HEK293 (cell line): ENCODE results near the gene HOXC11.

Experiments used
- REPIN1 ChIP-seq: fragments of 450-650 bp; formaldehyde crosslinking; IDR thresholded peaks from 2 replicates; pipeline ENCODE4 v1.5.1; 2017; ENCODE audit warnings: missing biosample characterization, missing genetic modification characterization, low read depth
- SALL2 ChIP-seq: fragments of 450-650 bp; formaldehyde crosslinking; IDR thresholded peaks from 2 replicates; pipeline ENCODE4 v1.5.0; 2017; ENCODE audit warnings: missing biosample characterization, mild to moderate bottlenecking, missing genetic modification characterization, borderline replicate concordance
- ZBTB8A ChIP-seq: fragments of 450-650 bp; formaldehyde crosslinking; IDR thresholded peaks from 2 replicates; pipeline ENCODE4 v1.5.1; 2016; ENCODE audit warnings: missing biosample characterization, missing genetic modification characterization
- TF ChIP-seq, protein P1 (sequence below): fragments of 450-650 bp; formaldehyde crosslinking; IDR thresholded peaks from 2 replicates; pipeline ENCODE4 v1.5.1; 2016; ENCODE audit warnings: missing biosample characterization, missing genetic modification characterization
- TF ChIP-seq, protein P2 (sequence below): fragments of 450-650 bp; formaldehyde crosslinking; IDR thresholded peaks from 2 replicates; pipeline ENCODE4 v1.5.1; 2017; ENCODE audit warnings: missing biosample characterization, missing genetic modification characterization
- TF ChIP-seq, protein P3 (sequence below): fragments of 450-650 bp; formaldehyde crosslinking; IDR thresholded peaks from 2 replicates; pipeline ENCODE4 v1.5.1; 2016; ENCODE audit warnings: missing biosample characterization, missing genetic modification characterization
- TF ChIP-seq, protein P4 (sequence below): fragments of 450-650 bp; formaldehyde crosslinking; optimal IDR thresholded peaks from 2 replicates; pipeline ENCODE3; 2016; ENCODE audit warnings: missing biosample characterization, mild to moderate bottlenecking, missing genetic modification characterization
- TF ChIP-seq, protein P5 (sequence below): fragments of 450-650 bp; formaldehyde crosslinking; IDR thresholded peaks from 2 replicates; pipeline ENCODE4 v1.5.1; 2016; ENCODE audit warnings: missing biosample characterization, missing genetic modification characterization

DNA sequence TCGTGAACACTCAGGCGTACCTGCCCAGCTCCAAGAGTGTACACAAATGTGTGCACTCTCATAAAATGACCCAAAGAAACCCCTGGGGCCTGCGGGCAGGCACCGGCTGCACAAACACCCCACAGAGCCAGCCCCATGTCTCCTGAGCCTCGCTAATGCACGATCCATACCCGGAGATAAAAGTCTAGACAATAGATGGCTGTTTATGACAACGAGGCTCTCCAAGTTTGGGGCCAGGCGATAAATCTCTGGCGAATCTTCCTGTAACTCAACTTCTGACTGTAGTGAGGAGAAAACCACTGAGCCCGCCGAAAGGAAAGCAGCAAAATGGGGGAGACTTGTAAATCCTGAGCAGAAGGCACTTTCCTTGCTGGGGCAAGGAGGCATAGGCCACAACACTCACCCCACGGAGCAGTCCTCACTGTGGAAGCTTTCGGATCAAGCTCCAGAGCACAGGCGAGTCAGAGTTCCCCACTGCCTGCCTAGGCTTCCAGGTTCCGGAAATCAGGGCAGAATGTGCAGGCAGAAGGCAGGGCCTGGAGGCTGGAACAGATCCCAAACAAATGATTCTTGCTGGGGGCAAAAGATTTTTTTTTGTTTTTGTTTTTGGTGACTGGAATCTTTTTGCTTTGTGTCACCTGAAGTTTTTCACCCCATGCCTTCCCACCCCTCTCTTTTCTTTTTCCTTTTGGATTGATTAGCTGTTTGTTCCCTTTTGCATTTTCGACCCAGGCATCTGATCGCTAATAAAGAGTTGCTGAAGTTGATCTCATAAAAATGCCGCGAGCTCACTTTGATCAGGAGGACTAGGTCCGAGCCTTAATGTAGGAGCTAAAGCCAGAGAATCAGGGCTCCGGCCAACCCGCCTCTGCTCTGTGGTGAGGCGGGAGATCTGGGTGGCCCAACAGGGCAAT lies 4.5 kb upstream of the HOXC11 start:
- TF ChIP-seq, protein P1, sequence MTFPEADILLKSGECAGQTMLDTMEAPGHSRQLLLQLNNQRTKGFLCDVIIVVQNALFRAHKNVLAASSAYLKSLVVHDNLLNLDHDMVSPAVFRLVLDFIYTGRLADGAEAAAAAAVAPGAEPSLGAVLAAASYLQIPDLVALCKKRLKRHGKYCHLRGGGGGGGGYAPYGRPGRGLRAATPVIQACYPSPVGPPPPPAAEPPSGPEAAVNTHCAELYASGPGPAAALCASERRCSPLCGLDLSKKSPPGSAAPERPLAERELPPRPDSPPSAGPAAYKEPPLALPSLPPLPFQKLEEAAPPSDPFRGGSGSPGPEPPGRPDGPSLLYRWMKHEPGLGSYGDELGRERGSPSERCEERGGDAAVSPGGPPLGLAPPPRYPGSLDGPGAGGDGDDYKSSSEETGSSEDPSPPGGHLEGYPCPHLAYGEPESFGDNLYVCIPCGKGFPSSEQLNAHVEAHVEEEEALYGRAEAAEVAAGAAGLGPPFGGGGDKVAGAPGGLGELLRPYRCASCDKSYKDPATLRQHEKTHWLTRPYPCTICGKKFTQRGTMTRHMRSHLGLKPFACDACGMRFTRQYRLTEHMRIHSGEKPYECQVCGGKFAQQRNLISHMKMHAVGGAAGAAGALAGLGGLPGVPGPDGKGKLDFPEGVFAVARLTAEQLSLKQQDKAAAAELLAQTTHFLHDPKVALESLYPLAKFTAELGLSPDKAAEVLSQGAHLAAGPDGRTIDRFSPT: no peak
- TF ChIP-seq, protein P2, sequence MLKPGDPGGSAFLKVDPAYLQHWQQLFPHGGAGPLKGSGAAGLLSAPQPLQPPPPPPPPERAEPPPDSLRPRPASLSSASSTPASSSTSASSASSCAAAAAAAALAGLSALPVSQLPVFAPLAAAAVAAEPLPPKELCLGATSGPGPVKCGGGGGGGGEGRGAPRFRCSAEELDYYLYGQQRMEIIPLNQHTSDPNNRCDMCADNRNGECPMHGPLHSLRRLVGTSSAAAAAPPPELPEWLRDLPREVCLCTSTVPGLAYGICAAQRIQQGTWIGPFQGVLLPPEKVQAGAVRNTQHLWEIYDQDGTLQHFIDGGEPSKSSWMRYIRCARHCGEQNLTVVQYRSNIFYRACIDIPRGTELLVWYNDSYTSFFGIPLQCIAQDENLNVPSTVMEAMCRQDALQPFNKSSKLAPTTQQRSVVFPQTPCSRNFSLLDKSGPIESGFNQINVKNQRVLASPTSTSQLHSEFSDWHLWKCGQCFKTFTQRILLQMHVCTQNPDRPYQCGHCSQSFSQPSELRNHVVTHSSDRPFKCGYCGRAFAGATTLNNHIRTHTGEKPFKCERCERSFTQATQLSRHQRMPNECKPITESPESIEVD (tag by site-specific recombination): peak; percentile 49; the same call in 1 of the 2 replicates
- TF ChIP-seq SALL2 (no peak), ZBTB8A (tag by site-specific recombination) (peak; percentile 83), REPIN1 (no peak)
- TF ChIP-seq, protein P3, sequence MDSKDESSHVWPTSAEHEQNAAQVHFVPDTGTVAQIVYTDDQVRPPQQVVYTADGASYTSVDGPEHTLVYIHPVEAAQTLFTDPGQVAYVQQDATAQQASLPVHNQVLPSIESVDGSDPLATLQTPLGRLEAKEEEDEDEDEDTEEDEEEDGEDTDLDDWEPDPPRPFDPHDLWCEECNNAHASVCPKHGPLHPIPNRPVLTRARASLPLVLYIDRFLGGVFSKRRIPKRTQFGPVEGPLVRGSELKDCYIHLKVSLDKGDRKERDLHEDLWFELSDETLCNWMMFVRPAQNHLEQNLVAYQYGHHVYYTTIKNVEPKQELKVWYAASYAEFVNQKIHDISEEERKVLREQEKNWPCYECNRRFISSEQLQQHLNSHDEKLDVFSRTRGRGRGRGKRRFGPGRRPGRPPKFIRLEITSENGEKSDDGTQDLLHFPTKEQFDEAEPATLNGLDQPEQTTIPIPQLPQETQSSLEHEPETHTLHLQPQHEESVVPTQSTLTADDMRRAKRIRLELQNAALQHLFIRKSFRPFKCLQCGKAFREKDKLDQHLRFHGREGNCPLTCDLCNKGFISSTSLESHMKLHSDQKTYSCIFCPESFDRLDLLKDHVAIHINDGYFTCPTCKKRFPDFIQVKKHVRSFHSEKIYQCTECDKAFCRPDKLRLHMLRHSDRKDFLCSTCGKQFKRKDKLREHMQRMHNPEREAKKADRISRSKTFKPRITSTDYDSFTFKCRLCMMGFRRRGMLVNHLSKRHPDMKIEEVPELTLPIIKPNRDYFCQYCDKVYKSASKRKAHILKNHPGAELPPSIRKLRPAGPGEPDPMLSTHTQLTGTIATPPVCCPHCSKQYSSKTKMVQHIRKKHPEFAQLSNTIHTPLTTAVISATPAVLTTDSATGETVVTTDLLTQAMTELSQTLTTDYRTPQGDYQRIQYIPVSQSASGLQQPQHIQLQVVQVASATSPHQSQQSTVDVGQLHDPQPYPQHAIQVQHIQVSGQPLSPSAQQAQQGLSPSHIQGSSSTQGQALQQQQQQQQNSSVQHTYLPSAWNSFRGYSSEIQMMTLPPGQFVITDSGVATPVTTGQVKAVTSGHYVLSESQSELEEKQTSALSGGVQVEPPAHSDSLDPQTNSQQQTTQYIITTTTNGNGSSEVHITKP (tag by site-specific recombination): no peak
- TF ChIP-seq, protein P4, sequence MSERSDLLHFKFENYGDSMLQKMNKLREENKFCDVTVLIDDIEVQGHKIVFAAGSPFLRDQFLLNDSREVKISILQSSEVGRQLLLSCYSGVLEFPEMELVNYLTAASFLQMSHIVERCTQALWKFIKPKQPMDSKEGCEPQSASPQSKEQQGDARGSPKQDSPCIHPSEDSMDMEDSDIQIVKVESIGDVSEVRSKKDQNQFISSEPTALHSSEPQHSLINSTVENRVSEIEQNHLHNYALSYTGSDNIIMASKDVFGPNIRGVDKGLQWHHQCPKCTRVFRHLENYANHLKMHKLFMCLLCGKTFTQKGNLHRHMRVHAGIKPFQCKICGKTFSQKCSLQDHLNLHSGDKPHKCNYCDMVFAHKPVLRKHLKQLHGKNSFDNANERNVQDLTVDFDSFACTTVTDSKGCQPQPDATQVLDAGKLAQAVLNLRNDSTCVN (tag by site-specific recombination): peak; percentile 32
- TF ChIP-seq, protein P5, sequence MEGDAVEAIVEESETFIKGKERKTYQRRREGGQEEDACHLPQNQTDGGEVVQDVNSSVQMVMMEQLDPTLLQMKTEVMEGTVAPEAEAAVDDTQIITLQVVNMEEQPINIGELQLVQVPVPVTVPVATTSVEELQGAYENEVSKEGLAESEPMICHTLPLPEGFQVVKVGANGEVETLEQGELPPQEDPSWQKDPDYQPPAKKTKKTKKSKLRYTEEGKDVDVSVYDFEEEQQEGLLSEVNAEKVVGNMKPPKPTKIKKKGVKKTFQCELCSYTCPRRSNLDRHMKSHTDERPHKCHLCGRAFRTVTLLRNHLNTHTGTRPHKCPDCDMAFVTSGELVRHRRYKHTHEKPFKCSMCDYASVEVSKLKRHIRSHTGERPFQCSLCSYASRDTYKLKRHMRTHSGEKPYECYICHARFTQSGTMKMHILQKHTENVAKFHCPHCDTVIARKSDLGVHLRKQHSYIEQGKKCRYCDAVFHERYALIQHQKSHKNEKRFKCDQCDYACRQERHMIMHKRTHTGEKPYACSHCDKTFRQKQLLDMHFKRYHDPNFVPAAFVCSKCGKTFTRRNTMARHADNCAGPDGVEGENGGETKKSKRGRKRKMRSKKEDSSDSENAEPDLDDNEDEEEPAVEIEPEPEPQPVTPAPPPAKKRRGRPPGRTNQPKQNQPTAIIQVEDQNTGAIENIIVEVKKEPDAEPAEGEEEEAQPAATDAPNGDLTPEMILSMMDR: no peak
